IMR-90 (cell line): ENCODE results near the gene FAM3D. TPM values are rescaled to one million over a fixed set of nuclear protein-coding genes. Genes with fewer than 3 reads are reported as not detected.
A peak's percentile ranks its signal among the peaks of the same experiment; 100 is the strongest.

ENCODE experiments used
- ATAC-seq: fragments of 200-7000 bp; cut with Tn5 transposase; 2 replicates; pipeline ENCODE4 v1.9.1; 2020; ENCODE audit warnings: low read depth, mild to moderate bottlenecking, moderate library complexity
- BruUV-seq: library from RNA; stranded (reverse); fragments of 400-500 nt; replicated peaks from 2 replicates; lab custom pipeline; 2021; lab: Mats Ljungman, UMichigan
- CTCF ChIA-PET: fragments of 300-600 bp; formaldehyde crosslinking; extraction: SDS; loops from one replicate; lab custom pipeline; 2021; ENCODE audit warnings: antibody characterized with exemption; lab: Yijun Ruan, JAX
- POLR2A ChIA-PET: fragments of 300-600 bp; sonication (Branson Sonifier 250); formaldehyde crosslinking; loops from one replicate; lab custom pipeline; 2022; ENCODE audit warnings: antibody characterized with exemption; ENCODE audit not compliant: unreplicated experiment; lab: Charles Lee
- DNase-seq: peaks from one replicate; pipeline ENCODE4 v3.0.0; 2013
- H2AFZ ChIP-seq: replicated peaks from 2 replicates; pipeline ENCODE3; 2013; ENCODE audit warnings: low read length, mild to moderate bottlenecking; ENCODE audit not compliant: poor library complexity
- H2AK5ac ChIP-seq: 2 replicates; pipeline ENCODE4 v1.6.1; 2013; ENCODE audit warnings: low read depth, low read length, inconsistent platforms
- H2AK9ac ChIP-seq: replicated peaks from 2 replicates; pipeline ENCODE3; 2013; ENCODE audit warnings: mild to moderate bottlenecking, low read depth, low read length, moderate library complexity; ENCODE audit not compliant: poor library complexity
- H2BK120ac ChIP-seq: 2 replicates; pipeline ENCODE4 v1.6.1; 2013; ENCODE audit warnings: low read depth, low read length, inconsistent platforms
- H2BK15ac ChIP-seq: 3 replicates; pipeline ENCODE4 v1.6.1; 2013; ENCODE audit warnings: low read depth, low read length, inconsistent platforms
- H2BK20ac ChIP-seq: 2 replicates; pipeline ENCODE4 v1.6.1; 2013; ENCODE audit warnings: low read depth, mild to moderate bottlenecking, inconsistent platforms, low read length, moderate library complexity
- H2BK5ac ChIP-seq: 2 replicates; pipeline ENCODE4 v1.6.1; 2013; ENCODE audit warnings: mild to moderate bottlenecking, low read depth, low read length, inconsistent platforms; ENCODE audit not compliant: poor library complexity, severe bottlenecking
- H3K14ac ChIP-seq: replicated peaks from 2 replicates; pipeline ENCODE4 v1.6.1; 2013; ENCODE audit warnings: low read depth, low read length, inconsistent platforms
- H3K18ac ChIP-seq: 2 replicates; pipeline ENCODE4 v1.6.1; 2013; ENCODE audit warnings: low read depth, low read length, control low read depth
- H3K23ac ChIP-seq: 2 replicates; pipeline ENCODE4 v1.6.1; 2013; ENCODE audit warnings: low read depth, low read length, inconsistent platforms
- H3K27ac ChIP-seq: 2 replicates; pipeline ENCODE4 v1.5.1; 2013; ENCODE audit warnings: mild to moderate bottlenecking, control low read depth, low read length; ENCODE audit not compliant: insufficient read depth
- H3K27me3 ChIP-seq: 2 replicates; pipeline ENCODE4 v1.6.1; 2013; ENCODE audit warnings: low read length; ENCODE audit not compliant: control insufficient read depth, insufficient read depth
- H3K36me3 ChIP-seq: 2 replicates; pipeline ENCODE4 v1.6.1; 2013; ENCODE audit warnings: low read length, mixed read lengths; ENCODE audit not compliant: control insufficient read depth, insufficient read depth
- H3K4ac ChIP-seq: 2 replicates; pipeline ENCODE4 v1.6.1; 2013; ENCODE audit warnings: low read depth, low read length, inconsistent platforms
- H3K4me1 ChIP-seq: 2 replicates; pipeline ENCODE4 v1.6.1; 2013; ENCODE audit warnings: low read length, mixed read lengths; ENCODE audit not compliant: control insufficient read depth, insufficient read depth
- H3K4me2 ChIP-seq: 2 replicates; pipeline ENCODE4 v1.6.1; 2013; ENCODE audit warnings: low read depth, mild to moderate bottlenecking, control low read depth, low read length, moderate library complexity
- H3K4me3 ChIP-seq: 2 replicates; pipeline ENCODE4 v1.5.1; 2013; ENCODE audit warnings: low read depth, mild to moderate bottlenecking, control low read depth, low read length, moderate library complexity; ENCODE audit not compliant: insufficient read depth
- H3K56ac ChIP-seq: 2 replicates; pipeline ENCODE4 v1.6.1; 2013; ENCODE audit warnings: low read length, inconsistent platforms; ENCODE audit not compliant: insufficient read depth; ENCODE audit errors: extremely low read depth
- H3K79me1 ChIP-seq, 2 experiments: 2 replicates each; pipeline ENCODE4 v1.6.1; 2013; ENCODE audit warnings: low read length in 2 of 2, inconsistent platforms in 1 of 2, low read depth in 1 of 2
- H3K9ac ChIP-seq: 2 replicates; pipeline ENCODE4 v1.6.1; 2013; ENCODE audit warnings: low read depth, low read length, control low read depth
- H3K9me1 ChIP-seq: 2 replicates; pipeline ENCODE4 v1.6.1; 2013; ENCODE audit warnings: low read length, inconsistent platforms; ENCODE audit not compliant: insufficient read depth
- H3K9me3 ChIP-seq: 2 replicates; pipeline ENCODE4 v1.6.1; 2013; ENCODE audit warnings: low read length; ENCODE audit not compliant: control insufficient read depth, insufficient read depth
- H4K20me1 ChIP-seq: 2 replicates; pipeline ENCODE4 v1.6.1; 2013; ENCODE audit warnings: low read length, inconsistent platforms; ENCODE audit not compliant: insufficient read depth
- H4K5ac ChIP-seq: 2 replicates; pipeline ENCODE4 v1.6.1; 2013; ENCODE audit warnings: mild to moderate bottlenecking, low read depth, low read length, control low read depth
- H4K8ac ChIP-seq, 2 experiments: 2 replicates each; pipeline ENCODE4 v1.6.1; 2013; ENCODE audit warnings: low read depth in 2 of 2, low read length in 2 of 2, control low read depth in 1 of 2, inconsistent platforms in 1 of 2
- H4K91ac ChIP-seq: 2 replicates; pipeline ENCODE4 v1.6.1; 2013; ENCODE audit warnings: low read depth, low read length, inconsistent platforms; ENCODE audit not compliant: insufficient read depth
- CHD1 ChIP-seq: IDR thresholded peaks from 2 replicates; pipeline ENCODE4 v1.6.1; 2012; ENCODE audit warnings: low read depth, low read length, improper control_type of control experiment
- CTCF ChIP-seq: conservative IDR thresholded peaks from 2 replicates; pipeline ENCODE4 v1.5.1; 2012; ENCODE audit warnings: mild to moderate bottlenecking, low read depth, low read length, improper control_type of control experiment
- ELK1 ChIP-seq: fragments of 150-350 bp; IDR thresholded peaks from 2 replicates; pipeline ENCODE4 v1.6.1; 2016; ENCODE audit warnings: low read depth, mild to moderate bottlenecking, low read length, moderate library complexity, borderline replicate concordance
- FOS ChIP-seq: fragments of 150-350 bp; IDR thresholded peaks from 2 replicates; pipeline ENCODE4 v1.6.1; 2016; ENCODE audit warnings: low read depth, low read length
- MAFK ChIP-seq: IDR thresholded peaks from 2 replicates; pipeline ENCODE4 v1.6.1; 2012; ENCODE audit warnings: low read depth, low read length, improper control_type of control experiment
- MAZ ChIP-seq: IDR thresholded peaks from 2 replicates; pipeline ENCODE4 v1.6.1; 2012; ENCODE audit warnings: low read depth, mild to moderate bottlenecking, low read length, improper control_type of control experiment, moderate library complexity, borderline replicate concordance
- MXI1 ChIP-seq: IDR thresholded peaks from 2 replicates; pipeline ENCODE4 v1.6.1; 2012; ENCODE audit warnings: low read depth, mild to moderate bottlenecking, low read length, moderate library complexity, borderline replicate concordance
- POLR2A ChIP-seq: IDR thresholded peaks from 2 replicates; pipeline ENCODE4 v1.6.1; 2012; ENCODE audit warnings: mild to moderate bottlenecking, low read depth, low read length
- RAD21 ChIP-seq: IDR thresholded peaks from 2 replicates; pipeline ENCODE4 v1.6.1; 2012; ENCODE audit warnings: low read length, improper control_type of control experiment
- RCOR1 ChIP-seq: IDR thresholded peaks from 2 replicates; pipeline ENCODE4 v1.6.1; 2012; ENCODE audit warnings: mild to moderate bottlenecking, low read length, improper control_type of control experiment; ENCODE audit not compliant: insufficient replicate concordance
- RFX5 ChIP-seq: IDR thresholded peaks from 2 replicates; pipeline ENCODE4 v1.8.0; 2012; ENCODE audit warnings: low read depth, mild to moderate bottlenecking, low read length, moderate library complexity
- SMC3 ChIP-seq: fragments of 150-350 bp; IDR thresholded peaks from 2 replicates; pipeline ENCODE4 v1.6.1; 2016; ENCODE audit warnings: low read depth, mild to moderate bottlenecking, antibody characterized with exemption, low read length, moderate library complexity
- USF2 ChIP-seq: fragments of 150-350 bp; IDR thresholded peaks from 2 replicates; pipeline ENCODE4 v1.6.1; 2017; ENCODE audit warnings: mild to moderate bottlenecking, antibody characterized with exemption, low read length, low read depth
- WGBS, 2 experiments: methylation state at CpG; one replicate each; pipeline versions ENCODE4 v1.1.5 to v1.1.7; 2013; ENCODE audit warnings: missing lambda C conversion rate in 2 of 2; ENCODE audit not compliant: insufficient read length in 1 of 2; ENCODE audit errors: extremely low coverage in 2 of 2; 5-methylcytosine and 5-hydroxymethylcytosine counted together
- dilution Hi-C: fragments of 300-500 bp; cut with HindIII; formaldehyde crosslinking; loops from one replicate; pipeline ENCODE4 v1.14.3; 2018; ENCODE audit warnings: low sequenced_read_pairs; ENCODE audit not compliant: unreplicated experiment
- in situ Hi-C: fragments of 300-500 bp; cut with MboI; formaldehyde crosslinking; loops from 3 replicates; pipeline ENCODE4 v1.14.3; 2019; ENCODE audit warnings: low sequenced_read_pairs, inconsistent platforms, mixed read lengths
- intact Hi-C: fragments of 100-400 bp; cut with micrococcal nuclease; formaldehyde crosslinking; loops from 2 replicates; pipeline ENCODE4 v1.10.0; 2022
- polyA plus RNA-seq, 3 experiments: library from polyadenylated mRNA; depleted of rRNA; stranded (reverse); fragments of >200 nt; gene quantifications; 2 replicates each; pipeline ENCODE4 v1.2.3, GENCODE V29; 2012; ENCODE audit warnings: low replicate concordance in 1 of 3
- total RNA-seq: library from RNA; depleted of rRNA; stranded (reverse); fragments of >200 nt; gene quantifications from 2 replicates; pipeline ENCODE4 v1.2.3, GENCODE V29; 2012

FAM3D gene
- total and polyA plus RNA-seq, 2 of the 4 experiments (the other 2 are of a cell fraction) = not detected

- ChIA-PET POLR2A (no interaction called here), CTCF (interaction anchor here (0.6 to 1.4 kb wide), 7 partner anchors 10 to 48 kb away, joined by 3 to 8 read pairs (median 3); no protein-coding TSS in a partner anchor)
- no peak overlapping the region for H2AK9ac ChIP-seq
- H3K56ac ChIP-seq = no peak overlapping the region
- H4K20me1 ChIP-seq = no peaks in the 10 kb centered on the region; the same call in 1 of the 2 replicates
- H2AK5ac ChIP-seq = no peak overlapping the region
- no peak overlapping the region for H4K5ac ChIP-seq
- peak overlapping the region; percentile 58 for H3K4me3 ChIP-seq
- peaks cover 28% of the 10 kb centered on the region for H3K27me3 ChIP-seq
- no peak overlapping the region for H3K4ac ChIP-seq
- peak overlapping the region; percentile 43; the same call in 1 of the 2 replicates for H3K9ac ChIP-seq
- H2BK15ac ChIP-seq = no peak overlapping the region
- DNase-seq = no peak
- dilution Hi-C loops = no loop called here
- no peak overlapping the region for H4K91ac ChIP-seq
- 0 out of 2 replicates have a peak overlapping the region, but pooled peaks have one; percentile 65 for H3K14ac ChIP-seq
- 30% methylated on average over 5 of the region's 10 CpGs; no CpG with 5 or more reads in 1 of the 2 experiments for WGBS, 2 experiments
- no peak overlapping the region for H4K8ac ChIP-seq
- H3K4me2 ChIP-seq = peak overlapping the region; percentile 95
- H2AFZ ChIP-seq = peak overlapping the region; percentile 90
- intact Hi-C loops = loop anchor here (5.0 kb wide), 1 partner anchor 43 kb away; no protein-coding TSS in a partner anchor
- H2BK20ac ChIP-seq = no peak overlapping the region
- no peaks in the 10 kb centered on the region for H3K4me1 ChIP-seq
- TF ChIP-seq MXI1 (no peak), USF2 (no peak), POLR2A (no peak), RCOR1 (no peak), MAZ (no peak), ELK1 (no peak), RAD21 (no peak), CTCF (no peak), CHD1 (no peak), FOS (no peak), RFX5 (no peak), MAFK (no peak), SMC3 (no peak)
- H3K18ac ChIP-seq = no peak overlapping the region
- no TSS peak for BruUV-seq
- H3K23ac ChIP-seq = peak overlapping the region; percentile 79; the same call in 1 of the 2 replicates
- H3K27ac ChIP-seq = no peak overlapping the region
- no peak overlapping the region for H2BK5ac ChIP-seq
- H3K9me1 ChIP-seq = no peaks in the 10 kb centered on the region
- no peaks in the 10 kb centered on the region for H3K79me1 ChIP-seq
- peaks cover 5% of the 10 kb centered on the region; the same call in 1 of the 2 replicates for H3K9me3 ChIP-seq
- in situ Hi-C loops = no loop called here
- H2BK120ac ChIP-seq = no peak overlapping the region
- no peak for ATAC-seq
- no peaks in the 10 kb centered on the region for H3K36me3 ChIP-seq
Measured at GRCh38 chr3:58584690-58585004, 81.9 kb downstream of the FAM3D start.
